Neural progenitor cell (in vitro differentiated cells): ENCODE results near the gene GHRHR. TPM values are rescaled to one million over a fixed set of nuclear protein-coding genes. Genes with fewer than 3 reads are reported as not detected.
A peak's percentile ranks its signal among the peaks of the same experiment; 100 is the strongest.

Experiments used
- DNase-seq: peaks from one replicate; pipeline ENCODE4 v3.0.0-alpha.2; 2016; ENCODE audit warnings: low spot score
- H2AFZ ChIP-seq: fragments of 200-600 bp; sonication (generic); replicated peaks from 2 replicates; pipeline ENCODE4 v1.6.1; 2016; ENCODE audit warnings: antibody characterized with exemption
- H3F3A ChIP-seq: fragments of 200-600 bp; sonication (generic); 2 replicates; pipeline ENCODE4 v1.6.1; 2016; ENCODE audit warnings: antibody characterized with exemption, low read depth
- H3K27ac ChIP-seq: fragments of 200-600 bp; sonication (generic); 2 replicates; pipeline ENCODE4 v1.5.1; 2016; ENCODE audit warnings: mild to moderate bottlenecking
- H3K27me3 ChIP-seq: fragments of 200-600 bp; sonication (generic); 2 replicates; pipeline ENCODE4 v1.6.1; 2016; ENCODE audit warnings: mild to moderate bottlenecking, moderate library complexity
- H3K36me3 ChIP-seq: fragments of 200-600 bp; sonication (generic); 2 replicates; pipeline ENCODE4 v1.5.1; 2016
- H3K4me1 ChIP-seq: fragments of 200-600 bp; sonication (generic); 2 replicates; pipeline ENCODE4 v1.6.1; 2016; ENCODE audit warnings: mixed run types
- H3K4me2 ChIP-seq: fragments of 200-600 bp; sonication (generic); 2 replicates; pipeline ENCODE4 v1.6.1; 2016
- H3K4me3 ChIP-seq: fragments of 200-600 bp; sonication (generic); 2 replicates; pipeline ENCODE4 v1.5.1; 2016
- H3K79me2 ChIP-seq: fragments of 200-600 bp; sonication (generic); 2 replicates; pipeline ENCODE4 v1.6.1; 2016; ENCODE audit warnings: low read depth
- H3K9ac ChIP-seq: fragments of 200-600 bp; sonication (generic); 2 replicates; pipeline ENCODE4 v1.6.1; 2016
- H3K9me3 ChIP-seq: fragments of 200-600 bp; sonication (generic); 2 replicates; pipeline ENCODE4 v1.5.1; 2016; ENCODE audit warnings: low read depth
- H4K20me1 ChIP-seq: fragments of 200-600 bp; sonication (generic); 2 replicates; pipeline ENCODE4 v1.6.1; 2016; ENCODE audit warnings: low read depth
- H3K27ac Mint-ChIP-seq: 3 replicates; pipeline ENCODE4 v1.8.0; 2021; ENCODE audit warnings: mixed read lengths
- H3K27me3 Mint-ChIP-seq: 2 replicates; pipeline ENCODE4 v1.8.0; 2022; ENCODE audit warnings: low read depth, mild to moderate bottlenecking, inconsistent platforms, moderate library complexity, mixed read lengths; ENCODE audit not compliant: insufficient read depth
- H3K36me3 Mint-ChIP-seq: 3 replicates; pipeline ENCODE4 v1.8.0; 2021; ENCODE audit warnings: mixed read lengths
- H3K4me1 Mint-ChIP-seq: 3 replicates; pipeline ENCODE4 v1.8.0; 2021; ENCODE audit warnings: mixed read lengths
- H3K4me3 Mint-ChIP-seq: 3 replicates; pipeline ENCODE4 v1.8.0; 2021; ENCODE audit warnings: mild to moderate bottlenecking, moderate library complexity, mixed read lengths
- H3K9me3 Mint-ChIP-seq: 3 replicates; pipeline ENCODE4 v1.8.0; 2020; ENCODE audit warnings: mixed read lengths
- EZH2 ChIP-seq: fragments of 200-600 bp; sonication (generic); IDR thresholded peaks from 2 replicates; pipeline ENCODE4 v1.6.1; 2017; ENCODE audit warnings: antibody characterized with exemption, mild to moderate bottlenecking, moderate library complexity
- EZH2phosphoT487 ChIP-seq: fragments of 200-600 bp; sonication (generic); IDR thresholded peaks from 2 replicates; pipeline ENCODE4 v1.6.1; 2017; ENCODE audit warnings: antibody characterized with exemption
- total RNA-seq: library from RNA; depleted of rRNA; stranded (reverse); fragments of >200 nt; gene quantifications from 2 replicates; pipeline ENCODE4 v1.2.3, GENCODE V29; 2015; ENCODE audit warnings: low replicate concordance
- TF ChIP-seq, protein P1 (sequence below): fragments of 200-600 bp; sonication (generic); IDR thresholded peaks from 2 replicates; pipeline ENCODE4 v1.5.1; 2017; ENCODE audit warnings: antibody characterized with exemption, mild to moderate bottlenecking

Gene GHRHR
- total RNA-seq, 1 donor from 2014 or later, result not detected

- H3K9me3 ChIP-seq, result no peaks in the 10 kb centered on the region
- no peak overlapping the region for H3K27ac ChIP-seq
- no peaks in the 10 kb centered on the region for H3K79me2 ChIP-seq
- TF ChIP-seq, protein P1, sequence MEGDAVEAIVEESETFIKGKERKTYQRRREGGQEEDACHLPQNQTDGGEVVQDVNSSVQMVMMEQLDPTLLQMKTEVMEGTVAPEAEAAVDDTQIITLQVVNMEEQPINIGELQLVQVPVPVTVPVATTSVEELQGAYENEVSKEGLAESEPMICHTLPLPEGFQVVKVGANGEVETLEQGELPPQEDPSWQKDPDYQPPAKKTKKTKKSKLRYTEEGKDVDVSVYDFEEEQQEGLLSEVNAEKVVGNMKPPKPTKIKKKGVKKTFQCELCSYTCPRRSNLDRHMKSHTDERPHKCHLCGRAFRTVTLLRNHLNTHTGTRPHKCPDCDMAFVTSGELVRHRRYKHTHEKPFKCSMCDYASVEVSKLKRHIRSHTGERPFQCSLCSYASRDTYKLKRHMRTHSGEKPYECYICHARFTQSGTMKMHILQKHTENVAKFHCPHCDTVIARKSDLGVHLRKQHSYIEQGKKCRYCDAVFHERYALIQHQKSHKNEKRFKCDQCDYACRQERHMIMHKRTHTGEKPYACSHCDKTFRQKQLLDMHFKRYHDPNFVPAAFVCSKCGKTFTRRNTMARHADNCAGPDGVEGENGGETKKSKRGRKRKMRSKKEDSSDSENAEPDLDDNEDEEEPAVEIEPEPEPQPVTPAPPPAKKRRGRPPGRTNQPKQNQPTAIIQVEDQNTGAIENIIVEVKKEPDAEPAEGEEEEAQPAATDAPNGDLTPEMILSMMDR, result no peak
- TF ChIP-seq EZH2phosphoT487 (no peak), EZH2 (no peak)
- no peak overlapping the region for H3K4me3 ChIP-seq
- no peak overlapping the region for H3K9ac ChIP-seq
- Mint-ChIP-seq H3K4me1 (peaks cover 33% of the 10 kb centered on the region), H3K9me3 (peaks cover 3% of the 10 kb centered on the region), H3K36me3 (peaks cover 4% of the 10 kb centered on the region), H3K27ac (peak overlapping the region; percentile 82), H3K4me3 (no peak overlapping the region), H3K27me3 (peaks cover 15% of the 10 kb centered on the region)
- H2AFZ ChIP-seq, result no peak overlapping the region
- H3K27me3 ChIP-seq, result no peaks in the 10 kb centered on the region
- H3K4me2 ChIP-seq, result no peak overlapping the region
- H3K4me1 ChIP-seq, result no peaks in the 10 kb centered on the region
- DNase-seq, result no peak
- H4K20me1 ChIP-seq, result no peaks in the 10 kb centered on the region
- no peaks in the 10 kb centered on the region for H3F3A ChIP-seq
- no peaks in the 10 kb centered on the region for H3K36me3 ChIP-seq
Observed at GRCh38 chr7:30998180-30998579, 34.4 kb downstream of the GHRHR start.

- Mint-ChIP-seq H3K4me3 (no peak overlapping the region), H3K27ac (peak overlapping the region; percentile 28), H3K9me3 (peaks cover 7% of the 10 kb centered on the region), H3K36me3 (no peaks in the 10 kb centered on the region), H3K4me1 (peaks cover 30% of the 10 kb centered on the region), H3K27me3 (peaks cover 17% of the 10 kb centered on the region)
- Histone ChIP-seq H3K4me3 (no peak overlapping the region), H3K9me3 (no peaks in the 10 kb centered on the region), H3K27me3 (no peaks in the 10 kb centered on the region), H3K9ac (no peak overlapping the region), H3K4me1 (no peaks in the 10 kb centered on the region), H3K4me2 (no peak overlapping the region), H3F3A (no peaks in the 10 kb centered on the region), H2AFZ (no peak overlapping the region), H4K20me1 (no peaks in the 10 kb centered on the region), H3K79me2 (no peaks in the 10 kb centered on the region), H3K27ac (no peak overlapping the region), H3K36me3 (no peaks in the 10 kb centered on the region)
- no peak for TF ChIP-seq EZH2phosphoT487
- no peak for TF ChIP-seq EZH2
- TF ChIP-seq, protein P1, result no peak
- no peak for DNase-seq
Observed at GRCh38 chr7:31000161-31000693, 36.5 kb downstream of the GHRHR start.

- Histone ChIP-seq H3K9ac (no peak overlapping the region), H3K4me2 (no peak overlapping the region), H4K20me1 (no peaks in the 10 kb centered on the region), H3K27ac (no peak overlapping the region), H3K9me3 (no peaks in the 10 kb centered on the region), H3K4me1 (no peaks in the 10 kb centered on the region), H3K79me2 (no peaks in the 10 kb centered on the region), H3F3A (no peaks in the 10 kb centered on the region), H3K27me3 (no peaks in the 10 kb centered on the region), H3K4me3 (no peak overlapping the region), H3K36me3 (no peaks in the 10 kb centered on the region), H2AFZ (no peak overlapping the region)
- Mint-ChIP-seq H3K4me1 (peaks cover 35% of the 10 kb centered on the region), H3K4me3 (no peak overlapping the region), H3K27me3 (peaks cover 17% of the 10 kb centered on the region), H3K36me3 (no peaks in the 10 kb centered on the region), H3K27ac (peak overlapping the region; percentile 28), H3K9me3 (peaks cover 7% of the 10 kb centered on the region)
- TF ChIP-seq, protein P1, result no peak
- TF ChIP-seq EZH2phosphoT487, result no peak
- TF ChIP-seq EZH2, result no peak
- DNase-seq, result no peak
Observed at GRCh38 chr7:31000779-31001178, 37.0 kb downstream of the GHRHR start.
